Thyroid gland (tissue), 4 donors: ENCODE results near the gene SLC18A2.

Experiments
- CTCF ChIP-seq, 6 experiments: fragments of 200-600 bp in 3 of 6; fragments of 450-650 bp in 3 of 6; sonication (generic) in 3 of 6; IDR thresholded peaks; one replicate each; pipeline ENCODE4 v1.5.1; 2016 to 2019; ENCODE audit warnings: antibody characterized with exemption in 6 of 6, mild to moderate bottlenecking in 2 of 6, inconsistent platforms in 1 of 6, moderate library complexity in 1 of 6
- POLR2A ChIP-seq, 2 donors: fragments of 450-650 bp; IDR thresholded peaks; one replicate each; pipeline ENCODE4 v1.6.1; 2017; ENCODE audit warnings: antibody characterized with exemption in 2 of 2, mild to moderate bottlenecking in 2 of 2, moderate library complexity in 1 of 2

- TF ChIP-seq CTCF (IDR thresholded peaks at IDR 0.05) (no peak), POLR2A (IDR thresholded peaks at IDR 0.05) (no peak)
These were observed 58.5 kb downstream of the SLC18A2 start for GRCh38 chr10:117299435-117299834.
